Ishikawa (cell line): ENCODE measurements around the gene GAS5.

Experiments
- NFIC ChIP-seq: IDR thresholded peaks from 2 replicates; pipeline ENCODE4 v1.6.1; 2012
- TAF1 ChIP-seq: IDR thresholded peaks from 2 replicates; pipeline ENCODE4 v1.6.1; 2012; ENCODE audit warnings: low read depth, mild to moderate bottlenecking

DNA sequence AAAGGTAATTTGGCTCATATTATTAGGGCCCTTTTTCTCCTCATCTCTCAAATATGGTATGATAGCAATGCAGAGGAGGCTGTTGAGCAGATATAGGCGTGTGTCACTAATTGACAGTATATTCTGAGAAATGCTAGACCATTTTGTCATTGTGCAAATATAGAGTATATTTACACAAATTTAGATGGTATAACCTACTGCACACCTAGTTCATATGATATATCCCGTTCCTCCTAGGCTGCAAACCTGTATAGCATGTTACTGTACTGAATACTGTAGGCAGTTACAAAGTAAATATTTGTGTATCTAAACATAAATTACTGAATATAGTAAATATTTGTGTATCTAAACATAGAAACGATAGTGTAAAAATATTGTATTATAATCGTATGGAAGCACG is 8.9 kb upstream of the GAS5 start:
- TF ChIP-seq NFIC = no peak
- no peak for TF ChIP-seq TAF1
